GM10248 (cell line): Measurements from ENCODE around the gene TARBP1.

Experiments used
- CTCF ChIA-PET: fragments of 300-600 bp; sonication (Branson Sonifier 250); formaldehyde crosslinking; extraction: SDS; loops from one replicate; lab custom pipeline; 2021; ENCODE audit warnings: antibody characterized with exemption; lab: Yijun Ruan, JAX
- POLR2A ChIA-PET: fragments of 350-650 bp; sonication (Branson Sonifier 250); formaldehyde crosslinking; extraction: SDS; loops from one replicate; lab custom pipeline; 2020; ENCODE audit warnings: antibody characterized with exemption; lab: Yijun Ruan, JAX
- DNase-seq: peaks from one replicate; pipeline ENCODE4 v3.0.0; 2012; ENCODE audit errors: extremely low spot score
- CTCF ChIP-seq: IDR thresholded peaks from 2 replicates; pipeline ENCODE4 v1.5.1; 2012; ENCODE audit warnings: mild to moderate bottlenecking, low read depth; ENCODE audit errors: extremely low read depth, missing control alignments, control extremely low read depth

TARBP1 gene

GRCh38 chr1:234355782-234356510 lies 123.0 kb downstream of the TARBP1 start:
- ChIA-PET POLR2A (no interaction called here), CTCF (interaction anchor here (0.6 kb wide), 1 partner anchor 29 kb away, joined by 4 read pairs; no protein-coding TSS in a partner anchor)
- TF ChIP-seq CTCF, result no peak
- no peak for DNase-seq

- no peak for TF ChIP-seq CTCF
- ChIA-PET POLR2A (no interaction called here), CTCF (interaction anchor here (1.4 kb wide), 1 partner anchor 22 kb away, joined by 4 read pairs; no protein-coding TSS in a partner anchor)
- no peak for DNase-seq
Observed at GRCh38 chr1:234348964-234349363, 130.0 kb downstream of the TARBP1 start.

- TF ChIP-seq CTCF, result no peak
- POLR2A ChIA-PET, result no interaction called here
- CTCF ChIA-PET, result no interaction called here
- DNase-seq, result no peak
Observed at GRCh38 chr1:234345237-234345636, 133.7 kb downstream of the TARBP1 start.

GRCh38 chr1:234342774-234343173 lies 136.2 kb downstream of the TARBP1 start:
- POLR2A ChIA-PET, result no interaction called here
- no peak for DNase-seq
- no peak for TF ChIP-seq CTCF
- CTCF ChIA-PET, result interaction anchor here (1.9 kb wide), 2 partner anchors 15 to 32 kb away, joined by 6 to 14 read pairs; no protein-coding TSS in a partner anchor
